IMR-90 (cell line): ENCODE results near the gene AKR1E2. TPM values are rescaled to one million over a fixed set of nuclear protein-coding genes. Genes with fewer than 3 reads are reported as not detected.

Experiments used
- ATAC-seq: fragments of 200-7000 bp; cut with Tn5 transposase; 2 replicates; pipeline ENCODE4 v1.9.1; 2020; ENCODE audit warnings: low read depth, mild to moderate bottlenecking, moderate library complexity
- BruUV-seq: library from RNA; stranded (reverse); fragments of 400-500 nt; replicated peaks from 2 replicates; lab custom pipeline; 2021; lab: Mats Ljungman, UMichigan
- CTCF ChIA-PET: fragments of 300-600 bp; formaldehyde crosslinking; extraction: SDS; loops from one replicate; lab custom pipeline; 2021; ENCODE audit warnings: antibody characterized with exemption; lab: Yijun Ruan, JAX
- POLR2A ChIA-PET: fragments of 300-600 bp; sonication (Branson Sonifier 250); formaldehyde crosslinking; loops from one replicate; lab custom pipeline; 2022; ENCODE audit warnings: antibody characterized with exemption; ENCODE audit not compliant: unreplicated experiment; lab: Charles Lee
- DNase-seq: peaks from one replicate; pipeline ENCODE4 v3.0.0; 2013
- H2AFZ ChIP-seq: replicated peaks from 2 replicates; pipeline ENCODE3; 2013; ENCODE audit warnings: low read length, mild to moderate bottlenecking; ENCODE audit not compliant: poor library complexity
- H2AK5ac ChIP-seq: 2 replicates; pipeline ENCODE4 v1.6.1; 2013; ENCODE audit warnings: low read depth, low read length, inconsistent platforms
- H2AK9ac ChIP-seq: replicated peaks from 2 replicates; pipeline ENCODE3; 2013; ENCODE audit warnings: mild to moderate bottlenecking, low read depth, low read length, moderate library complexity; ENCODE audit not compliant: poor library complexity
- H2BK120ac ChIP-seq: 2 replicates; pipeline ENCODE4 v1.6.1; 2013; ENCODE audit warnings: low read depth, low read length, inconsistent platforms
- H2BK15ac ChIP-seq: 3 replicates; pipeline ENCODE4 v1.6.1; 2013; ENCODE audit warnings: low read depth, low read length, inconsistent platforms
- H2BK20ac ChIP-seq: 2 replicates; pipeline ENCODE4 v1.6.1; 2013; ENCODE audit warnings: low read depth, mild to moderate bottlenecking, inconsistent platforms, low read length, moderate library complexity
- H2BK5ac ChIP-seq: 2 replicates; pipeline ENCODE4 v1.6.1; 2013; ENCODE audit warnings: mild to moderate bottlenecking, low read depth, low read length, inconsistent platforms; ENCODE audit not compliant: poor library complexity, severe bottlenecking
- H3K14ac ChIP-seq: replicated peaks from 2 replicates; pipeline ENCODE4 v1.6.1; 2013; ENCODE audit warnings: low read depth, low read length, inconsistent platforms
- H3K18ac ChIP-seq: 2 replicates; pipeline ENCODE4 v1.6.1; 2013; ENCODE audit warnings: low read depth, low read length, control low read depth
- H3K23ac ChIP-seq: 2 replicates; pipeline ENCODE4 v1.6.1; 2013; ENCODE audit warnings: low read depth, low read length, inconsistent platforms
- H3K27ac ChIP-seq: 2 replicates; pipeline ENCODE4 v1.5.1; 2013; ENCODE audit warnings: mild to moderate bottlenecking, control low read depth, low read length; ENCODE audit not compliant: insufficient read depth
- H3K27me3 ChIP-seq: 2 replicates; pipeline ENCODE4 v1.6.1; 2013; ENCODE audit warnings: low read length; ENCODE audit not compliant: control insufficient read depth, insufficient read depth
- H3K36me3 ChIP-seq: 2 replicates; pipeline ENCODE4 v1.6.1; 2013; ENCODE audit warnings: low read length, mixed read lengths; ENCODE audit not compliant: control insufficient read depth, insufficient read depth
- H3K4ac ChIP-seq: 2 replicates; pipeline ENCODE4 v1.6.1; 2013; ENCODE audit warnings: low read depth, low read length, inconsistent platforms
- H3K4me1 ChIP-seq: 2 replicates; pipeline ENCODE4 v1.6.1; 2013; ENCODE audit warnings: low read length, mixed read lengths; ENCODE audit not compliant: control insufficient read depth, insufficient read depth
- H3K4me2 ChIP-seq: 2 replicates; pipeline ENCODE4 v1.6.1; 2013; ENCODE audit warnings: low read depth, mild to moderate bottlenecking, control low read depth, low read length, moderate library complexity
- H3K4me3 ChIP-seq: 2 replicates; pipeline ENCODE4 v1.5.1; 2013; ENCODE audit warnings: low read depth, mild to moderate bottlenecking, control low read depth, low read length, moderate library complexity; ENCODE audit not compliant: insufficient read depth
- H3K56ac ChIP-seq: 2 replicates; pipeline ENCODE4 v1.6.1; 2013; ENCODE audit warnings: low read length, inconsistent platforms; ENCODE audit not compliant: insufficient read depth; ENCODE audit errors: extremely low read depth
- H3K79me1 ChIP-seq, 2 experiments: 2 replicates each; pipeline ENCODE4 v1.6.1; 2013; ENCODE audit warnings: low read length in 2 of 2, inconsistent platforms in 1 of 2, low read depth in 1 of 2
- H3K9ac ChIP-seq: 2 replicates; pipeline ENCODE4 v1.6.1; 2013; ENCODE audit warnings: low read depth, low read length, control low read depth
- H3K9me1 ChIP-seq: 2 replicates; pipeline ENCODE4 v1.6.1; 2013; ENCODE audit warnings: low read length, inconsistent platforms; ENCODE audit not compliant: insufficient read depth
- H3K9me3 ChIP-seq: 2 replicates; pipeline ENCODE4 v1.6.1; 2013; ENCODE audit warnings: low read length; ENCODE audit not compliant: control insufficient read depth, insufficient read depth
- H4K20me1 ChIP-seq: 2 replicates; pipeline ENCODE4 v1.6.1; 2013; ENCODE audit warnings: low read length, inconsistent platforms; ENCODE audit not compliant: insufficient read depth
- H4K5ac ChIP-seq: 2 replicates; pipeline ENCODE4 v1.6.1; 2013; ENCODE audit warnings: mild to moderate bottlenecking, low read depth, low read length, control low read depth
- H4K8ac ChIP-seq, 2 experiments: 2 replicates each; pipeline ENCODE4 v1.6.1; 2013; ENCODE audit warnings: low read depth in 2 of 2, low read length in 2 of 2, control low read depth in 1 of 2, inconsistent platforms in 1 of 2
- H4K91ac ChIP-seq: 2 replicates; pipeline ENCODE4 v1.6.1; 2013; ENCODE audit warnings: low read depth, low read length, inconsistent platforms; ENCODE audit not compliant: insufficient read depth
- MAZ ChIP-seq: IDR thresholded peaks from 2 replicates; pipeline ENCODE4 v1.6.1; 2012; ENCODE audit warnings: low read depth, mild to moderate bottlenecking, low read length, improper control_type of control experiment, moderate library complexity, borderline replicate concordance
- RFX5 ChIP-seq: IDR thresholded peaks from 2 replicates; pipeline ENCODE4 v1.8.0; 2012; ENCODE audit warnings: low read depth, mild to moderate bottlenecking, low read length, moderate library complexity
- WGBS, 2 experiments: methylation state at CpG; one replicate each; pipeline versions ENCODE4 v1.1.5 to v1.1.7; 2013; ENCODE audit warnings: missing lambda C conversion rate in 2 of 2; ENCODE audit not compliant: insufficient read length in 1 of 2; ENCODE audit errors: extremely low coverage in 2 of 2; 5-methylcytosine and 5-hydroxymethylcytosine counted together
- dilution Hi-C: fragments of 300-500 bp; cut with HindIII; formaldehyde crosslinking; loops from one replicate; pipeline ENCODE4 v1.14.3; 2018; ENCODE audit warnings: low sequenced_read_pairs; ENCODE audit not compliant: unreplicated experiment
- in situ Hi-C: fragments of 300-500 bp; cut with MboI; formaldehyde crosslinking; loops from 3 replicates; pipeline ENCODE4 v1.14.3; 2019; ENCODE audit warnings: low sequenced_read_pairs, inconsistent platforms, mixed read lengths
- intact Hi-C: fragments of 100-400 bp; cut with micrococcal nuclease; formaldehyde crosslinking; loops from 2 replicates; pipeline ENCODE4 v1.10.0; 2022
- polyA plus RNA-seq, 3 experiments: library from polyadenylated mRNA; depleted of rRNA; stranded (reverse); fragments of >200 nt; gene quantifications; 2 replicates each; pipeline ENCODE4 v1.2.3, GENCODE V29; 2012; ENCODE audit warnings: low replicate concordance in 1 of 3
- total RNA-seq: library from RNA; depleted of rRNA; stranded (reverse); fragments of >200 nt; gene quantifications from 2 replicates; pipeline ENCODE4 v1.2.3, GENCODE V29; 2012

AKR1E2 gene
- total and polyA plus RNA-seq, 2 of the 4 experiments (the other 2 are of a cell fraction): 1.2 to 3.4 TPM

- Histone ChIP-seq H3K36me3 (no peaks in the 10 kb centered on the region; the same call in 1 of the 2 replicates), H2BK20ac (no peak overlapping the region), H3K9me1 (peaks cover 5% of the 10 kb centered on the region; the same call in 1 of the 2 replicates), H4K20me1 (no peaks in the 10 kb centered on the region), H2BK120ac (no peak overlapping the region), H3K4me2 (no peak overlapping the region), H3K27ac (no peak overlapping the region), H3K14ac (no peak overlapping the region), H2BK15ac (no peak overlapping the region), H4K91ac (no peak overlapping the region), H3K4me1 (no peaks in the 10 kb centered on the region), H3K27me3 (no peaks in the 10 kb centered on the region), H3K4me3 (no peak overlapping the region), H3K18ac (no peak overlapping the region), H3K9me3 (no peaks in the 10 kb centered on the region), H2AFZ (no peak overlapping the region), H2BK5ac (no peak overlapping the region), H4K5ac (no peak overlapping the region), H3K56ac (no peak overlapping the region), H3K4ac (no peak overlapping the region), H4K8ac (no peak overlapping the region), H3K79me1 (no peaks in the 10 kb centered on the region), H2AK9ac (no peak overlapping the region), H2AK5ac (no peak overlapping the region), H3K23ac (no peak overlapping the region), H3K9ac (no peak overlapping the region)
- no TSS peak for BruUV-seq
- ATAC-seq: no peak
- POLR2A ChIA-PET: interaction anchor here (0.6 kb wide), 1 partner anchor 1587 kb away, joined by 5 read pairs; no protein-coding TSS in a partner anchor
- CTCF ChIA-PET: interaction anchor here (2.1 kb wide), 1 partner anchor 15 kb away, joined by 5 read pairs; no protein-coding TSS in a partner anchor
- no peak for DNase-seq
- TF ChIP-seq RFX5: no peak
- no peak for TF ChIP-seq MAZ
- intact Hi-C loops: no loop called here
- dilution Hi-C loops: no loop called here
- in situ Hi-C loops: loop anchor here (25.0 kb wide), 2 partner anchors 777 to 1027 kb away; no protein-coding TSS in a partner anchor
- WGBS, 2 experiments: 100% methylated on average over 1 of the region's 4 CpGs; no CpG with 5 or more reads in 1 of the 2 experiments
Measured at GRCh38 chr10:4834898-4835405, 8.9 kb downstream of the AKR1E2 start.
